ENCODE data around the gene CATSPER3. TPM values are rescaled to one million over a fixed set of nuclear protein-coding genes. Genes with fewer than 3 reads are reported as not detected.

Gene CATSPER3
- total RNA-seq, 1 experiment from 2014 or later, result 0.40 TPM

DNA sequence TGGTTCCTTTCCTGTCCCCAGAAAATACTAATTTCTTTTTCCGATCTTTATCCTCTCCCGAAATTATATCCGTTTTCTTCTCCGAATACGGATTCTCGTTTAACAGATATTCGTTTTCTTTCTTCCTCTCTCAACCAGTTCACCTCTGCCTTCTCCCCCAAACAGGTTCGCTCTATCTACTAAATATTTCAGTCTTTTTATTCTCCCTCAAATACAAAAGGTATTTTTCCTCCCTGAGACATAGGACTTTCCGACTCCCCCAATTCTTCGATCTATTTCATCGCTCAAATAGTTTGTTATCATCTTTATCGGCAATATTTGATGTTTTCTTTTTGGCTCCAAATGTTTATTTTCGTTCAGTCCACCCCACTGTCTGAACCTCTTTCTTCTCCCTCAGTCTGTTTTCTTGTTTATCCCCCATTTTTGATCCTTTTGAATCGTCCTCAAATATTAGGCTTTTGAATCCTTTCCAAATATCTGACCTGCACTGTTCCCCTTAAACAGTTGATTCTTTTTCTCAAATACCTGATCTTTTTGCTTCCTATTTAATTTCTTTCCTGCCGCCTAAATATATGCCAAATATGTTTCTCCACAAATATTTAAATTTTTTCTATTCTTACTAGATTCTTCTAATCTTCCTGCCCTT lies 61.9 kb downstream of the CATSPER3 start:
- intact Hi-C loops (cut with micrococcal nuclease), result loop anchor here (5.0 kb wide), 3 partner anchors 53 to 303 kb away; no protein-coding TSS in a partner anchor

DNA sequence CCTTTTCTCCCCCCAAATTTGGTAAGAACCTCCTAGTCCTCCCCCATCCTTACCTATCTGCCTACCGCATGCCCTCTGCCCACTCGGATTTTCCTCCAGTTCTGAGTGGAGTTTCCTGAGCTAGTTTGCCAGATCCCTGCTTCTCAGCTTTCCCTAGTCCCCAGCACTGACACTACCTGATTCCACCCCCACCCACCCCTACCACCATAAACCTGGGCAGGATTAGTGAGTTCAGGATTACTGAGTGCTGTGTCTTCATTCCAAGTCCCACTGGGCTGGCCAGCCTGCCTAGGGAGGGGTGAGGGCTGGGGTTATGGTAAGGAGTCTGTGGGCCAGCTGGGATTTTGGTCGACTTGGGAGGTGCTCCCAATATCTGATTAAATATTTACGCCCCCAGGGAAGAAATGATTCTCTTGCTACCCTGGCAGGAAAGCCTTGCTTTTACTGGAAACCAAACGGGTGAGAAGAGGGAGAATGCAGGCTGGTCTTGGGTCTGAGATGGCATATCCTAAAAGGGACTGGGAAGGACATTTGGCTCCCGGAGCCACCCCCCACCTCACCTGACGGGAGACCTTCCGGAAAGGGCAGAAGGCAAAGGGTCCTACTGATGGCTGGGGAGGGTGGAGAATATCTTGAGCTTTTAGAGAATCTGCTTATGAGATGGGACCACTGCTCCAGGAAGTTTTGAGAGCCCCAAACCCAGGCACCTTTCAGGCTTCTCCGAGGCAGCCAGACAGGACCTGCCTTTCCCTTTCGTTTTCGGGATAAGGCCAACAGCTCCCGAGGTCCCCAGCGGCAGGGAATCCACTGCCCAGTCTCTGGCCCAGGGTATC lies 62.6 kb downstream of the CATSPER3 start:
- H3K4me1 ChIP-seq (ENCODE audit: insufficient read depth, low read length), result peaks cover 18% of the 10 kb centered on the region
- H3F3A ChIP-seq (ENCODE audit: low read length, unreplicated experiment), result no peaks in the 10 kb centered on the region
- no peaks in the 10 kb centered on the region for H3K36me3 ChIP-seq (ENCODE audit: low read depth, low read length)
- H3K27ac ChIP-seq (ENCODE audit: low read length), result no peak overlapping the region
- no peak overlapping the region for H3K9ac ChIP-seq (ENCODE audit: low read length)
- POLR2A ChIA-PET (ENCODE audit: unreplicated experiment), result no interaction called here
- H3K9me3 ChIP-seq (ENCODE audit: low read length), result no peaks in the 10 kb centered on the region
- BruUV-seq (replicated peaks), result no TSS peak
- no peaks in the 10 kb centered on the region for H3K27me3 ChIP-seq (ENCODE audit: low read length)
- no peak for TF ChIP-seq EZH2phosphoT487 (IDR thresholded peaks at IDR 0.05; ENCODE audit: borderline replicate concordance, low read length)
- TF ChIP-seq, protein P1, sequence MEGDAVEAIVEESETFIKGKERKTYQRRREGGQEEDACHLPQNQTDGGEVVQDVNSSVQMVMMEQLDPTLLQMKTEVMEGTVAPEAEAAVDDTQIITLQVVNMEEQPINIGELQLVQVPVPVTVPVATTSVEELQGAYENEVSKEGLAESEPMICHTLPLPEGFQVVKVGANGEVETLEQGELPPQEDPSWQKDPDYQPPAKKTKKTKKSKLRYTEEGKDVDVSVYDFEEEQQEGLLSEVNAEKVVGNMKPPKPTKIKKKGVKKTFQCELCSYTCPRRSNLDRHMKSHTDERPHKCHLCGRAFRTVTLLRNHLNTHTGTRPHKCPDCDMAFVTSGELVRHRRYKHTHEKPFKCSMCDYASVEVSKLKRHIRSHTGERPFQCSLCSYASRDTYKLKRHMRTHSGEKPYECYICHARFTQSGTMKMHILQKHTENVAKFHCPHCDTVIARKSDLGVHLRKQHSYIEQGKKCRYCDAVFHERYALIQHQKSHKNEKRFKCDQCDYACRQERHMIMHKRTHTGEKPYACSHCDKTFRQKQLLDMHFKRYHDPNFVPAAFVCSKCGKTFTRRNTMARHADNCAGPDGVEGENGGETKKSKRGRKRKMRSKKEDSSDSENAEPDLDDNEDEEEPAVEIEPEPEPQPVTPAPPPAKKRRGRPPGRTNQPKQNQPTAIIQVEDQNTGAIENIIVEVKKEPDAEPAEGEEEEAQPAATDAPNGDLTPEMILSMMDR (conservative IDR thresholded peaks at IDR 0.05; ENCODE audit: low read depth, low read length), result no peak
- no peak for TF ChIP-seq EZH2 (IDR thresholded peaks at IDR 0.05; ENCODE audit: low read length, unreplicated experiment)
- peaks cover 57% of the 10 kb centered on the region for H3K79me2 ChIP-seq (ENCODE audit: low read length)
- no peak overlapping the region for H3K4me3 ChIP-seq (ENCODE audit: low read length)
- CTCF ChIA-PET, result no interaction called here
- ATAC-seq, result no peak
- intact Hi-C loops (cut with micrococcal nuclease), result loop anchor here (5.0 kb wide), 3 partner anchors 52 to 302 kb away; no protein-coding TSS in a partner anchor
- no peak for DNase-seq
- H2AFZ ChIP-seq (ENCODE audit: low read length), result no peak overlapping the region
- no peaks in the 10 kb centered on the region for H3K9me2 ChIP-seq (replicated peaks; ENCODE audit: low read length)
- H3K4me2 ChIP-seq (ENCODE audit: low read length), result no peak overlapping the region
- H4K20me1 ChIP-seq (ENCODE audit: low read length), result no peaks in the 10 kb centered on the region

More for the DNA sequence above, 61.9 kb downstream of the CATSPER3 start:
- no TSS peak for BruUV-seq (replicated peaks)
- Histone ChIP-seq H3K9me2 (replicated peaks; ENCODE audit: low read length) (no peaks in the 10 kb centered on the region), H3K9me3 (ENCODE audit: low read length) (no peaks in the 10 kb centered on the region), H3K4me2 (ENCODE audit: low read length) (no peak overlapping the region), H3K79me2 (ENCODE audit: low read length) (peaks cover 57% of the 10 kb centered on the region), H2AFZ (ENCODE audit: low read length) (no peak overlapping the region), H4K20me1 (ENCODE audit: low read length) (no peaks in the 10 kb centered on the region), H3K27me3 (ENCODE audit: low read length) (no peaks in the 10 kb centered on the region), H3K4me1 (ENCODE audit: insufficient read depth, low read length) (peaks cover 15% of the 10 kb centered on the region), H3K9ac (ENCODE audit: low read length) (no peak overlapping the region), H3K36me3 (ENCODE audit: low read depth, low read length) (no peaks in the 10 kb centered on the region), H3K4me3 (ENCODE audit: low read length) (no peak overlapping the region), H3F3A (ENCODE audit: low read length, unreplicated experiment) (no peaks in the 10 kb centered on the region), H3K27ac (ENCODE audit: low read length) (no peak overlapping the region)
- ATAC-seq, result no peak
- TF ChIP-seq EZH2phosphoT487 (IDR thresholded peaks at IDR 0.05; ENCODE audit: borderline replicate concordance, low read length) (no peak), EZH2 (IDR thresholded peaks at IDR 0.05; ENCODE audit: low read length, unreplicated experiment) (no peak)
- TF ChIP-seq, protein P1 (conservative IDR thresholded peaks at IDR 0.05; ENCODE audit: low read depth, low read length), result no peak
- CTCF ChIA-PET, result no interaction called here
- DNase-seq, result no peak
- POLR2A ChIA-PET (ENCODE audit: unreplicated experiment), result no interaction called here

All from PC-3 (cell line).